WTC11 (cell line): ENCODE measurements around the gene MOV10.

Experiments
- ESRRA ChIP-seq: sonication (generic); formaldehyde crosslinking; IDR thresholded peaks from 2 replicates; pipeline ENCODE4 v1.8.1; 2022; ENCODE audit warnings: mild to moderate bottlenecking, missing genetic modification reagents, borderline replicate concordance
- IRF2 ChIP-seq: sonication (generic); formaldehyde crosslinking; IDR thresholded peaks from 2 replicates; pipeline ENCODE4 v1.8.0; 2022; ENCODE audit warnings: low read depth, missing genetic modification reagents, borderline replicate concordance
- NR2C2 ChIP-seq: sonication (generic); formaldehyde crosslinking; IDR thresholded peaks from 2 replicates; pipeline ENCODE4 v1.8.0; 2022; ENCODE audit warnings: mild to moderate bottlenecking, missing genetic modification reagents
- PRRX2 ChIP-seq: fragments of 250-450 bp; sonication (Bioruptor Pico); IDR thresholded peaks from 2 replicates; pipeline ENCODE4 v1.8.0; 2021; ENCODE audit warnings: mild to moderate bottlenecking
- TCF7 ChIP-seq: sonication (generic); formaldehyde crosslinking; IDR thresholded peaks from 2 replicates; pipeline ENCODE4 v1.8.0; 2022; ENCODE audit warnings: mild to moderate bottlenecking, low read depth, missing genetic modification reagents, moderate library complexity
- ZNF232 ChIP-seq: sonication (generic); formaldehyde crosslinking; IDR thresholded peaks from 2 replicates; pipeline ENCODE4 v1.8.0; 2022; ENCODE audit warnings: mild to moderate bottlenecking, missing genetic modification reagents
- TF ChIP-seq, protein P1 (sequence below): fragments of 200-600 bp; IDR thresholded peaks from 2 replicates; pipeline ENCODE4 v1.8.0; 2022; ENCODE audit warnings: antibody characterized with exemption
- TF ChIP-seq, protein P2 (sequence below): sonication (generic); formaldehyde crosslinking; conservative IDR thresholded peaks from 2 replicates; pipeline ENCODE4 v1.8.1; 2022; ENCODE audit warnings: mild to moderate bottlenecking, missing genetic modification reagents
- TF ChIP-seq, protein P3 (sequence below): sonication (generic); formaldehyde crosslinking; IDR thresholded peaks from 2 replicates; pipeline ENCODE4 v1.8.1; 2023; ENCODE audit warnings: mild to moderate bottlenecking, missing genetic modification reagents, moderate library complexity
- TF ChIP-seq, protein P4 (sequence below): sonication (generic); formaldehyde crosslinking; IDR thresholded peaks from 2 replicates; pipeline ENCODE4 v1.8.0; 2022; ENCODE audit warnings: mild to moderate bottlenecking, missing genetic modification reagents

DNA sequence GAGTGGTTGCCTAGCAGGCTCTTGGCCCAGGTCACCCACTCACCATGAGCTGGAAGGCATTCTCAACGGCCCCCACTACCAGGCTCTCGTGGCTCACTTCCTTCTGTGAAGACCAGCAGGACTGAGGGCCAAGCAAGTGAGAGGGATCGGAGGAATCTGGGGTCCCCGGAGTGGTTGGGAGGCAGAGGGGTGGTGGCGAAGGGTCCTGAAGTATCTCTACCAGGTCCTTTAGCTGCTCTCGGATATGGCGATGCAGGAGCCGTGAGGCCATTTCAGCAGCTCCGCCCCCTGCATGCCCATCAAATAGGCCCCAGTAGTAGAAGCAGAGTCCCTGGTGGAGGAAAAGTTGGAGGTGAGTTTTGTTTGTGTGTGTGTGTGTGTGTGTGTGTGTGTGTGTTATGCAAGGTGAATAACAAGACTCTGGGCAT lies 38.3 kb downstream of the MOV10 start:
- TF ChIP-seq, protein P1, sequence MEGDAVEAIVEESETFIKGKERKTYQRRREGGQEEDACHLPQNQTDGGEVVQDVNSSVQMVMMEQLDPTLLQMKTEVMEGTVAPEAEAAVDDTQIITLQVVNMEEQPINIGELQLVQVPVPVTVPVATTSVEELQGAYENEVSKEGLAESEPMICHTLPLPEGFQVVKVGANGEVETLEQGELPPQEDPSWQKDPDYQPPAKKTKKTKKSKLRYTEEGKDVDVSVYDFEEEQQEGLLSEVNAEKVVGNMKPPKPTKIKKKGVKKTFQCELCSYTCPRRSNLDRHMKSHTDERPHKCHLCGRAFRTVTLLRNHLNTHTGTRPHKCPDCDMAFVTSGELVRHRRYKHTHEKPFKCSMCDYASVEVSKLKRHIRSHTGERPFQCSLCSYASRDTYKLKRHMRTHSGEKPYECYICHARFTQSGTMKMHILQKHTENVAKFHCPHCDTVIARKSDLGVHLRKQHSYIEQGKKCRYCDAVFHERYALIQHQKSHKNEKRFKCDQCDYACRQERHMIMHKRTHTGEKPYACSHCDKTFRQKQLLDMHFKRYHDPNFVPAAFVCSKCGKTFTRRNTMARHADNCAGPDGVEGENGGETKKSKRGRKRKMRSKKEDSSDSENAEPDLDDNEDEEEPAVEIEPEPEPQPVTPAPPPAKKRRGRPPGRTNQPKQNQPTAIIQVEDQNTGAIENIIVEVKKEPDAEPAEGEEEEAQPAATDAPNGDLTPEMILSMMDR = no peak
- no peak for TF ChIP-seq NR2C2
- TF ChIP-seq TCF7 = no peak
- TF ChIP-seq, protein P2, sequence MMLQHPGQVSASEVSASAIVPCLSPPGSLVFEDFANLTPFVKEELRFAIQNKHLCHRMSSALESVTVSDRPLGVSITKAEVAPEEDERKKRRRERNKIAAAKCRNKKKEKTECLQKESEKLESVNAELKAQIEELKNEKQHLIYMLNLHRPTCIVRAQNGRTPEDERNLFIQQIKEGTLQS (CRISPR knock-in tag) = no peak
- no peak for TF ChIP-seq IRF2 (CRISPR knock-in tag)
- no peak for TF ChIP-seq PRRX2
- TF ChIP-seq, protein P3, sequence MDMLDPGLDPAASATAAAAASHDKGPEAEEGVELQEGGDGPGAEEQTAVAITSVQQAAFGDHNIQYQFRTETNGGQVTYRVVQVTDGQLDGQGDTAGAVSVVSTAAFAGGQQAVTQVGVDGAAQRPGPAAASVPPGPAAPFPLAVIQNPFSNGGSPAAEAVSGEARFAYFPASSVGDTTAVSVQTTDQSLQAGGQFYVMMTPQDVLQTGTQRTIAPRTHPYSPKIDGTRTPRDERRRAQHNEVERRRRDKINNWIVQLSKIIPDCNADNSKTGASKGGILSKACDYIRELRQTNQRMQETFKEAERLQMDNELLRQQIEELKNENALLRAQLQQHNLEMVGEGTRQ (CRISPR knock-in tag) = no peak
- TF ChIP-seq ESRRA (CRISPR knock-in tag) = no peak
- TF ChIP-seq ZNF232 (CRISPR knock-in tag) = no peak
- TF ChIP-seq, protein P4, sequence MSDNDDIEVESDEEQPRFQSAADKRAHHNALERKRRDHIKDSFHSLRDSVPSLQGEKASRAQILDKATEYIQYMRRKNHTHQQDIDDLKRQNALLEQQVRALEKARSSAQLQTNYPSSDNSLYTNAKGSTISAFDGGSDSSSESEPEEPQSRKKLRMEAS (CRISPR knock-in tag) = no peak
